Measurements from ENCODE around the gene TPM2.

TPM2 gene

GRCh38 chr9:35689542-35690293 is at the start of gene TPM2:
Gene TPM2 (minus strand): TSS chr9:35689925. CDS start chr9:35689817, 108 bp downstream.
- peak; percentile 93 for DNase-seq

GRCh38 chr9:35738924-35739323 is 49.2 kb upstream of the TPM2 start:
- DNase-seq, result no peak

GRCh38 chr9:35738186-35738585 is 48.5 kb upstream of the TPM2 start:
- no peak for DNase-seq

GRCh38 chr9:35737143-35737542 is 47.4 kb upstream of the TPM2 start:
- DNase-seq, result no peak

GRCh38 chr9:35736201-35736633 is 46.5 kb upstream of the TPM2 start:
- DNase-seq, result peak; percentile 72

DNA sequence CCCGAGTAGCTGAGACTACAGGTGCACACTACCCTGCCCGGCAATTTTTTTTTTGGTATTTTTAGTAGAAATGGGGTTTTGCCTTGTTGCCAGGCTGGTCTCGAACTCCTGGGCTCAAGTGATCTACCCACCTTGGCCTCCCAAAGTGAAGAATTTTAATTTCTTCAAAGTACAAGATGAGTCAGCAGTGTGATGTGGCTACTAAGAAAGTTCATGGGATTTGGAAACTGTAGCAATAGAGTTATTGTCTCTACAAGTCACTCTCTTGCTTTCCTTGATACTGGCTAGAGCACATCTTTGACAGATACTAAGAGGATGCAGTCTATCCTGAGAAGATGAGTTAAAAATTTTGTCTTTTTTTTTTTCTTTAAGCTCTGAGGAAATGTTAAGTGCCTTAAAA is 44.4 kb upstream of the TPM2 start:
- DNase-seq, result no peak

DNA sequence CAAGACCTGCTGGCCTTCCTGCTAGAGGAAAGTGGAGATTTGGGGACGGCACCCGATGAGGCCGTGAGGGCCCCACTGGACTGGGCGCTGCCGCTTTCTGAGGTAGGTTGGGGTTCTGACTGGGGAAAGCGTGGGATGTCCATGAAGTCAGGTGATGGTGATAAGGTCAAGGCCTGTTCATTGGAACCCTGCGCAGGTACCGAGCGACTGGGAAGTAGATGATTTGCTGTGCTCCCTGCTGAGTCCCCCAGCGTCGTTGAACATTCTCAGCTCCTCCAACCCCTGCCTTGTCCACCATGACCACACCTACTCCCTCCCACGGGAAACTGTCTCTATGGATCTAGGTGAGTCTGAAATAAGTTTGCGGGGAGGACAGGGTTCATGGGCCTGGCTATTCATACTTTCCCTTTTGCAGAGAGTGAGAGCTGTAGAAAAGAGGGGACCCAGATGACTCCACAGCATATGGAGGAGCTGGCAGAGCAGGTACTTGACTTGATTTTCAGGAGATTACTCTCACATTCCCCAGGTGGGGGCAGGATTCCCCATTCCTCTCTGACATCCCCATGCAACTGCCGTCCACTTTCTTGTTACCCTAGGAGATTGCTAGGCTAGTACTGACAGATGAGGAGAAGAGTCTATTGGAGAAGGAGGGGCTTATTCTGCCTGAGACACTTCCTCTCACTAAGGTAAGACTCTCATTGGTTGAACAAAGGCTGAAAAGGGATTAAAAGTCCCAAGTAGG is 43.2 kb upstream of the TPM2 start:
- peak; percentile 68 for DNase-seq

- peak; percentile 99 for DNase-seq
These were observed 42.6 kb upstream of the TPM2 start, which contains the start of the genes CREB3 and TLN1 for GRCh38 chr9:35732185-35732799. Gene CREB3 (plus strand): TSS chr9:35732666. CDS start chr9:35732773, 107 bp downstream. Gene TLN1 (minus strand): TSS chr9:35732195. CDS start chr9:35725694, 6,501 bp downstream.

DNA sequence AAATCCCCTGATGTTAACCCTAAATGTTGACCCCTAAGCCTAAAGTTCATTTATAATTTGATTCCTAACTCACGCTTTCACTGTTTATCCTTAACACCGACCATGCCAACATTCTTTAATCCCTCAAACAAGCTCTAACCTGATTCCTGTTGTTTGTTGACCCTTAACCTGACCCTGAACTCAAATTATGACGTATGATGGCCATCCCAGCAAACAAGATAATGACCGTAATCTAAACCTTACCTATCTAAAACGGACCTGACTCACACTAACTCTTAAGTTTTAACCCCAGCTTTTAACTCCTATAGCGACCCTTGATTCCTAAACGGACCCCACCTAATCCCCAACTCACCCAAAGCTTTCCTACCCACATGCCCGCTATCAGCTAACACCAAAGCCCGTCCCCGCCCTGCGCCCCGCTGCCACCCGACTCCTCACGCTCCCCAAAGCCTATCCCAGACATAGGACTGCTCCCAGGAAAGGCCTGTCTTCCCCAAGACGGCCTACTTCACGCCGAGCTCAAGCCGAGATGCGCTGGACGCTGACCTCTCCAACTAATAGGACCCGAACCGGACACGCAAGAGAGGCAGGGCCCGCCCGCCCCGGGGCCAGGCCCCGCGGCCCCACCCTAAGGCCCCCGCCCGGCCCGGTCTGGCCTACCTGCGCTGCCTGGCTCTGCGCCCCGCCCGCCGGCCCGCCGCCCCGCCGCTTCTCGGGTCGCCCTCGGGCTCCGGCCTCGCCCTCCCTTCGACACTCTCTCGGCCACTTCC is 41.9 kb upstream of the TPM2 start:
- DNase-seq, result no peak

DNA sequence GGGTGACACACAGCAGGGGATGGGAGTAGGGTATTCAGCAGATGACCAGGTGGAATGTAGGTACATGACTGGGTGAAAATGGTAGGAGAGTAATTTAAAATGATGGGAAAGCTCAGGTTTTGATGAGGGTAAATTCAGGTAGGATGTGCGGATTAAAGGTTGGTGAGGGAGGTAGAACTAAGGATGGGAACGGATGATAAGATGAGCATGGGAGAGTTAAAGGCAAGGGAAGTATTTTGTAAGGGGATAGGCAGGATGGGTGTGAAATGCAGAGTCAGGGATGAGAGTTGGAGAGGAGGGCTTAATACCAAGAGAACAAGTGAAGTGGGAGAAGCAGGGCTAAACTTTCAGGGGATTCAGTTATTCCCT is 40.7 kb upstream of the TPM2 start:
- DNase-seq, result no peak

DNA sequence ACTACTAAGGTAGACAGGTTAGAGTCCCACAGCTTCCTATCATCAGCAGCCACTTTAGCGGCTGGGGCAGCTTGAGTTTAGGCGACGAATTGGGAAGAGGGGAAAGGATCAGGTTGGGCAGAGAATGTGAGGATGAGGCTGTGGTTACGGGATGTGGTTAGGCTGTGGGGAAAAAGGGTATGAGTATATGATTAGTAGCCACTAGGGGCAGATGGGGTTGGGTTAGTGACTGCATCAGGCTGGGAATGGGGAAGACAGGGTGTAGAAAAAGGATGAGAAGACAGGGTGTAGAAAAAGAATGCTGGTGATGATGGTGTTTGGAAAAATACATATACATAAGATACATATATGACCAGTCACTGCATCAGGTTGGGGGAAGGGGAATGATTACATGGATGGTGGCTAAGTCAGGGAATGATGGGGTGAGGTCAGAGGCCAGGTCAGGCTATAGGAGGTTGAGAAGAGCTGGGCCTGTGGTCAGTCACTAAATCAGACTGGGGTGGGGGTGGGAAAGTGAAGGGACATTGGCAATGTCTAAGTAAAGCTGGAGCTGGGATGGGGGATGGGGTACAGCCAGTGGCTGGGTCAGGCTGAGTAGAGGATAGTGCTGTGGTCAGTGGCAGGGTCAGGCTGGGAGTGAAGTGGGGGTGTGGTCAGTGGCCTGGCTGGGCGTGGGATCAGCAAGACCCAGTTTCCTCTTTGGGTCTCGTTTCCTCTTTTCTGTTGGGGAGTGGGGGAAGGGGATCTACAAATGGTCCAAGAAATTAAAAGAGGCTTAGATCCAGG is 40.2 kb upstream of the TPM2 start:
- DNase-seq, result peak; percentile 93

DNA sequence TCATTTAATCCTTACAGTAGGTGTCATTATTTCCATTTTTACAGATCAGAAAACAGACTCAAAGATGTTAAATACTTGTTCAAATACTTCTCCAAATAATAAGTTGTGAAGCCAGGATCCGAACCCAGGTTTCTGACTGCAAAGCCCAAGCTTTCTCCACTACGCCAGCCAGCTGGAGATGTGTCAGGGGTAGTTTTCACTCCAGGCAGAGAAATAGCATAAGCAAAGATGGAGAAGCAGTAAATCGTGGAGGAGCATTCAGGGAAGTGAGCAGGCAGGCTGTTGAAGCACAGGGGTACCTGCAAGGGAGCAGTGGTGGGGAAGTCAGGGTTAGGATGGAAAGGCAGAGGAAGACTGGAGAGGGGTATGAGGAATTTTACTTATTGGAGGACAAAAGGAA is 39.4 kb upstream of the TPM2 start:
- DNase-seq, result no peak

DNA sequence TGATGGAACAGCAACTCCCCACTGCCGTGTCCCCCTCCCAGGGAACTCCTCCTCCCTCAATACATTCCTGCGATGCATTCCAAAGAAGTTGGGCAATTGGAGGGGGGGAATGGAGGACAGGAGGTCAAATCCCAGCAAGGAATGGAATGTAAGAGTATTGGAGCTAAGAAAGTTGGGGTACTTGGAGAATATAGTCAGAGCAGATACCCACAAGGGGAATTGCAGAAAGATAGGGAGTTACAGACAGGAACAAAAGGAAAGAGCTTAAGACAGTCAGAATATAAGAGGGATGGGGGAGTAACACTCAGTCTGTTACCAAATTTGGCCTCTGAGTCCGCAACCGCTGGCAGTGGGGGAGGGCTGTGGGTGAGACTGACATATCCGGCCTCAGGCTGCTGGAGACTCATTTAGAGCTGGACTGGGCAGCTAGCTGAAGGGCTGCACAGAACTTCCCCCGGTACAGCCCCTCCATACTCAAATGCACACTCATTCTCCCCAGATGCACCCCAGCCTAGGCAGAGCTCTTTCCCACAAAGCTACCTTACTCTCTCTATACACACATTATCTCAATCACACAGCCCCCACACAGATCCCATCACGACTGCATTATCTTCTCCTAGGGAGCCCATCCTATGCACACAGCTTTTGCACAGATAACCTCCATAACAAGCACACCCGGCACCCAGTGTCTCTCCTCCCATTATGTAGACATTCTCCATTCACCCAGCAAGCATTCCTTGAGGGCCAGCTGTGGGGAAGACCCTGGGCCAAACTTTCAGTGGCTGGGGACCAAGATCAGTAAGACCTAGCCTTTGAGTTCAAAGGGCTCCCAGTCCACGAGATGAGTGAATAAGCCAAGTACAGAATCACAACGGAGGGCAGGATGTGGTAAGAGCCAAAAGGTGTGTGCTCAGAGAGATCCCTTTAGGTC is 38.6 kb upstream of the TPM2 start:
- DNase-seq, result peak; percentile 97

DNA sequence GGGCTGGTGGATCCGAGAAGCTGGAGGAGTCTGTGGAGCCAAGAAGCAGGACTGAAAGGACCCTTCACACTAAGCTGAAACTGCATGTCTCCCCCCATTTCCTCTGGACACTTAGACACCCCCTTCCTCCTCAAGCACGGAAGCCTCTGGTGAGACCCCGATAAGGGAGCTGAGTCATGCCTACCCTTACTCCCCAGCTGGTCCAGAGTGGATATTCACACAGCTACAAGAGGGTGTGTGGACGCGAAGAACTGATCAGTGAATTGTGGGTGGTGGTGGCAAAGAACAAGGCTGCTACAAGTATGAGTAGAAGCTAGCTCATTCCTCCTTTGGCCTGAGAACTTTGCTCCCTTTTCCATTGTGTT is 37.9 kb upstream of the TPM2 start:
- DNase-seq, result no peak

DNA sequence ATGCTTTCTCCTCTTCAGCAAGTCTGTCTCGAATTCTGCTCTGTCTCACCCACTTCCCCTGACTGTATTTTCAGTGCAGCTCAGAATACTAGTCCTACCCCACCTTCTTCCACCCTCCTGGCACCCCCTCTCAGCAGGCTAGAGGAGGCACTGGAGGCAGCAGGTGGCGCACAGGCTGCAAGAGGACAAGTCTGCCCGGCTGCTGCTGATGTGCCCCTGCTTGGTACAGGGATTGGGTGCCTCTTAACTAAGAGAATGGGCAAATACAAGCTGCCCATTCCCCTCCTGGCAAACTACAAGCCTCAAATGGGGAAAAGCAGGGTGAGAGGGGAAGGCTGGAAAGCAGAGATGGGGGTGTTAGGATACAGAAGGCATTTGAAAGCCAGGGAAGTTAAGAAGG is 37.2 kb upstream of the TPM2 start:
- DNase-seq, result peak; percentile 39

GRCh38 chr9:35725362-35725761 is 35.6 kb upstream of the TPM2 start:
- DNase-seq, result no peak

DNA sequence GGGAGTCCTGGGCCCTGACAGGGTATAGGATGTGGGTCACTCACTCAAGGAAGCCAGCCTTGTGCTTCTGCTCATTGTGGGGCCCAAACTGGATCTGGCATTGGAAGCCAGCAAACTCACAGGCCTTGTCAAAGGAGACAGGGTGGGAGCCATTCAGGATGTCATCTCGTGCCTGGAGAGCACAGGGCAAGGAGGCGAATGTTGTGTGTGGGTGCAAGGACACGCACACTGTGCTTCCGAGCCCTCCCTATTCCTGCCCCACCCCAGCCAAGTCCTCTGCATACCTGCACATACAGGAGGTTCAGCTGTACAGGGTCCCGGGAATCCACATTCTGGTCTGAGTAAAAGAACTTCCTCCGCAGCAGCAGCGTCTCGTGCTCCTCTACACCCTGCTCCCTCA is 34.2 kb upstream of the TPM2 start:
- no peak for DNase-seq

DNA sequence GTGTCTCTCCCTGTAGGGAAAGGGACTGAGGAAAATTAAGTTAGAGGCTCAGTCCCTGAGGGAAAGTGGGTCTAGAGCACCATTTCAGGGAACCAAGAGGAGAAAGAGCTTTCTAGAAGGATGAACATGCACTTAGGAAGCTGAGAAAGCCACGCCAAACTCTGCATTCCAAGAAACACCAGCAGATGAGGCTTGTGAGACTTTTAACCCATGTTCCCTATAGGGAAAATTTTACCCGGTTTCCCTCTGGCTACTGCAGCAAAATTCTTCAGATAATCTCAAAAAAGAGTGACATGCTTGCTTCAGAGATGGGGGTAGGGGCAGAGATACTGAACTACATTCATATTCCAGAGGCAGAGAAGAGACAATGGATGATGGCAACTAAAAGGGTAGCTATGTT is 33.7 kb upstream of the TPM2 start:
- DNase-seq, result no peak

GRCh38 chr9:35719546-35719945 is 29.8 kb upstream of the TPM2 start:
- no peak for DNase-seq

DNA sequence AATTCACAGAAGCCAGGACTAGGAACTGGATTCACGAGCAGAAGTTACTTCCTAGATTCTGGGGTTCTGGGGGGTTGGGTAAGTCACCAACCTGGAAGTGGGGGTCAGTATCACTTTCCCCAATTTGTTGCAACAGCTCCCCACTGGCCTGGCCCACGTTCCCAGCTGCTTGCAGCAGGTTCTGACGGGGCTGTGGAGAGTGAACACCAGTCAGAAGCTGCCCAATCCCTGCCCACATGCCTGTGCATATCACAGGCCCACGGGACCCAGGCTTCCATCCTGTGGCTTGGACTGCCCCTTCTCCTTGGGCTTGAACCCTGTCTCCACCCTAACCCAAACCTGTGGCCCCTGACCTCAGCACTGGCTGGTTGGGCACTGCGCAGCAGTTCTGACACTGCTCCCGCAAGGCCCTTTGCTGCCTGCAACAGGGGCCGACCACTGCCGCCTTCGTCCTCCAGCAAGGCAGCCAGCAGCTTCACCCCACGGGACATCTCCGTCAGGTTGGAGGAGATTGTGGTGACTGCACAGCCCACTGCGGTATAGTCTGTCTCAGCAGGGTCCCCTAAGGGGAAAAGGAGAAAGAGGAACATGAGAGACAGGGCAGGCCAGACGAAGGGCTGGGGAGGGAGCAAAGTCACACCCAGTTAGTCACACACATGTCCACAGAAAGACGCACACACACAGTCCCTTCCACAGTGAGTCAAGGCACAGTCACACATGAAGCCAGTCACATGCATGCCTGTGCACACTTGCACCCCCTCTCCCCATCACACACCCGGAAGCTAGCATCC is 29.2 kb upstream of the TPM2 start:
- DNase-seq, result no peak
